Neural cell (in vitro differentiated cells): ENCODE data around the gene HHIPL1. TPM values are rescaled to one million over a fixed set of nuclear protein-coding genes. Genes with fewer than 3 reads are reported as not detected.

ENCODE experiments used
- H2AFZ ChIP-seq: fragments of 200-600, 300-800 bp; sonication (generic), shearing (Covaris generic); 2 replicates; pipeline ENCODE4 v1.6.0; 2014; ENCODE audit warnings: low read depth, mild to moderate bottlenecking, antibody characterized with exemption, low read length, moderate library complexity
- H3F3A ChIP-seq: fragments of 200-600 bp; shearing (Covaris generic); 2 replicates; pipeline ENCODE4 v1.6.1; 2016; ENCODE audit warnings: mild to moderate bottlenecking, moderate library complexity, mixed read lengths, antibody characterized with exemption, low read length; ENCODE audit not compliant: insufficient read depth, poor library complexity, severe bottlenecking
- H3K27ac ChIP-seq: fragments of 200-600, 300-800 bp; sonication (generic), shearing (Covaris generic); 2 replicates; pipeline ENCODE4 v1.5.1; 2014; ENCODE audit warnings: mild to moderate bottlenecking, low read length, moderate library complexity
- H3K27me3 ChIP-seq: fragments of 300-800, 200-600 bp; sonication (generic), shearing (Covaris generic); 2 replicates; pipeline ENCODE4 v1.6.0; 2014; ENCODE audit warnings: mild to moderate bottlenecking, low read depth, low read length, moderate library complexity; ENCODE audit not compliant: insufficient read depth
- H3K36me3 ChIP-seq: fragments of 300-800, 200-600 bp; sonication (generic), shearing (Covaris generic); 2 replicates; pipeline ENCODE4 v1.5.1; 2014; ENCODE audit warnings: mild to moderate bottlenecking, antibody characterized with exemption, low read length, moderate library complexity; ENCODE audit not compliant: insufficient read depth
- H3K4me2 ChIP-seq: fragments of 300-800, 200-600 bp; sonication (generic), shearing (Covaris generic); 2 replicates; pipeline ENCODE4 v1.6.0; 2014; ENCODE audit warnings: mild to moderate bottlenecking, low read length
- H3K4me3 ChIP-seq: fragments of 300-800, 200-600 bp; sonication (generic), shearing (Covaris generic); 2 replicates; pipeline ENCODE4 v1.5.1; 2014; ENCODE audit warnings: mild to moderate bottlenecking, low read length, moderate library complexity
- H3K79me2 ChIP-seq: fragments of 200-600 bp; shearing (Covaris generic); replicated peaks from 2 replicates; pipeline ENCODE4 v1.6.0; 2014; ENCODE audit warnings: mild to moderate bottlenecking, low read length, moderate library complexity; ENCODE audit not compliant: insufficient read depth
- H3K9ac ChIP-seq: fragments of 300-800, 200-600 bp; sonication (generic), shearing (Covaris generic); 2 replicates; pipeline ENCODE4 v1.6.1; 2016; ENCODE audit warnings: mild to moderate bottlenecking, low read length, mixed read lengths
- H3K9me2 ChIP-seq: fragments of 200-600 bp; shearing (Covaris generic); 2 replicates; pipeline ENCODE4 v1.6.1; 2016; ENCODE audit warnings: mild to moderate bottlenecking, low read length, mixed read lengths; ENCODE audit not compliant: insufficient read depth
- H3K9me3 ChIP-seq: fragments of 200-600, 300-800 bp; sonication (generic), shearing (Covaris generic); 2 replicates; pipeline ENCODE4 v1.6.1; 2016; ENCODE audit warnings: mild to moderate bottlenecking, mixed run types, low read length, moderate library complexity, mixed read lengths
- H4K20me1 ChIP-seq: fragments of 200-600 bp; shearing (Covaris generic); 2 replicates; pipeline ENCODE4 v1.6.1; 2016; ENCODE audit warnings: mild to moderate bottlenecking, mixed run types; ENCODE audit not compliant: insufficient read depth
- EP300 ChIP-seq: fragments of 450-650 bp; conservative IDR thresholded peaks from 2 replicates; pipeline ENCODE4 v1.6.1; 2014; ENCODE audit warnings: antibody characterized with exemption, mild to moderate bottlenecking, moderate library complexity; ENCODE audit not compliant: poor library complexity, severe bottlenecking
- EZH2 ChIP-seq: fragments of 200-600, 300-800 bp; shearing (Covaris generic), sonication (generic); IDR thresholded peaks from 2 replicates; pipeline ENCODE4 v1.6.1; 2014; ENCODE audit warnings: antibody characterized with exemption, low read length, borderline replicate concordance, mild to moderate bottlenecking; ENCODE audit not compliant: insufficient read depth, poor library complexity, severe bottlenecking
- MXI1 ChIP-seq: fragments of 450-650 bp; conservative IDR thresholded peaks from 2 replicates; pipeline ENCODE4 v1.6.1; 2014; ENCODE audit warnings: antibody characterized with exemption, mild to moderate bottlenecking; ENCODE audit not compliant: poor library complexity, severe bottlenecking
- POLR2AphosphoS5 ChIP-seq: IDR thresholded peaks from 2 replicates; pipeline ENCODE4 v1.6.1; 2012
- RAD21 ChIP-seq: fragments of 450-650 bp; conservative IDR thresholded peaks from 2 replicates; pipeline ENCODE4 v1.6.1; 2014; ENCODE audit warnings: antibody characterized with exemption, mild to moderate bottlenecking, moderate library complexity
- REST ChIP-seq: IDR thresholded peaks from 2 replicates; pipeline ENCODE4 v1.6.1; 2012; ENCODE audit warnings: borderline replicate concordance
- SMC3 ChIP-seq: fragments of 450-650 bp; conservative IDR thresholded peaks from 2 replicates; pipeline ENCODE4 v1.6.1; 2014; ENCODE audit warnings: antibody characterized with exemption, mild to moderate bottlenecking, moderate library complexity; ENCODE audit not compliant: poor library complexity
- TAF1 ChIP-seq: IDR thresholded peaks from 2 replicates; pipeline ENCODE4 v1.6.1; 2012; ENCODE audit warnings: low read depth
- polyA plus RNA-seq: library from polyadenylated mRNA; depleted of rRNA; stranded (reverse); fragments of >200 nt; gene quantifications from 2 replicates; pipeline ENCODE4 v1.2.3, GENCODE V29; 2014
- TF ChIP-seq, protein P1 (sequence below): fragments of 450-650 bp; IDR thresholded peaks from 2 replicates; pipeline ENCODE4 v1.5.1; 2014; ENCODE audit warnings: antibody characterized with exemption, mild to moderate bottlenecking, moderate library complexity; ENCODE audit not compliant: poor library complexity, severe bottlenecking

HHIPL1 gene
- polyA plus RNA-seq, 1 donor from 2014 or later: 0.47 TPM

DNA sequence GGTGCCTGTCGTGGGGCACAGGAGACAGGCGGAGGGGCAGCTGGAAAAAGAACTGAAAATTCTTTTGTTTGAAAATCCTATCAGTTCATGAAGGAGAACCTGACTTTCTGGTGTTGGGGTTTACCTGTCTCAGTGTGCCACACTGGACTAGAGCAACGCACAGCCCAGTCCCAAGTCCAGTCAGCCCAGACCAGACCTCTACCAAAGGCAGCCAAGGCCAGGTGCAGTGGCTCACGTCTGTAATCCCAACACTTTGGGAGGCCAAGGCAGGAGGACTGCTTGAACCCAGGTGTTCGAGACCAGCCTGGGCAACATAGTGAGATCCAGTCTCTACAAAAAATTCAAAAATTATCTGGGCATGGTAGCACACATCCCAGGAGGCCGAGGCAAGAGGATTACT lies 45.5 kb upstream of the HHIPL1 start:
- Histone ChIP-seq H3K27me3 (no peaks in the 10 kb centered on the region), H3K27ac (no peak overlapping the region), H3K79me2 (peaks cover 62% of the 10 kb centered on the region), H3K36me3 (no peaks in the 10 kb centered on the region), H2AFZ (no peak overlapping the region), H3K9ac (no peak overlapping the region), H3K9me2 (no peaks in the 10 kb centered on the region), H3K4me2 (no peak overlapping the region), H4K20me1 (peaks cover 22% of the 10 kb centered on the region), H3K4me3 (no peak overlapping the region), H3K9me3 (no peaks in the 10 kb centered on the region), H3F3A (no peaks in the 10 kb centered on the region)
- no peak for TF ChIP-seq RAD21
- no peak for TF ChIP-seq REST
- no peak for TF ChIP-seq TAF1

DNA sequence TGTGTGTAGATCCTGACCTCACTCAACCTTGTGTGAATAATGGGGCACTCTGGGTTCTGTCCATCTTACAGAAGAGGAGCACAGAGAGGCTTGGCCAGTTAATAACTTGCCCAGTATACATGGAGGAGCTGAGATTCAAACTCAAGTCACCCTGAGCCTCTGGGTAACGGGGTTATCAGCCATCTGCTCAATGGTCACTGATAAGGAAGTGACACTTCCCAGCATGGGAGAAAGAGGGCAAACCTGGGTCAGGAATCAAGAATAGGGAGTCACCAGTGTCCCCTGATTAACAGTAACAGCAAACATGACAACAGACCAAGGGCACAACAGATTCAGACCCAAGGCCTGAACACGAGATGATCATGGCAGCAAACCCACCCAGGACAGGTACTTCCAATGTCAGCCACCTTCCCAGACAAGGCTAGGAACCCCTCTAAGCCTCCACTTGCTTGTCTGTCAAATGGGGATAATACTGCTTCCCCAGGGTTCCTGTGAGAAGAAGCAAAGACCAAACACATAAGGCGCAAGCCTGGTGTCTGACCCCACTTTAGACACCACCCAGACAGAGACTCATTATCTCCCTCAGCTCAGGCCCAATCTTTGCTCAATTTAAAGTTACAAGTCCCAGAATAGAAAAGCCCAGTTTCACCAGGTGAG lies 44.6 kb upstream of the HHIPL1 start:
- Histone ChIP-seq H3K27me3 (no peaks in the 10 kb centered on the region), H3K36me3 (no peaks in the 10 kb centered on the region), H4K20me1 (peaks cover 22% of the 10 kb centered on the region), H2AFZ (no peak overlapping the region), H3K4me3 (peak overlapping the region; percentile 87), H3K9me3 (no peaks in the 10 kb centered on the region), H3K9ac (no peak overlapping the region), H3K4me2 (no peak overlapping the region), H3K9me2 (no peaks in the 10 kb centered on the region), H3K79me2 (peaks cover 62% of the 10 kb centered on the region), H3K27ac (no peak overlapping the region), H3F3A (peaks cover under 1% of the 10 kb centered on the region)
- TF ChIP-seq POLR2AphosphoS5: no peak
- TF ChIP-seq REST: no peak
- TF ChIP-seq EP300: no peak
- no peak for TF ChIP-seq MXI1
- TF ChIP-seq RAD21: no peak
- no peak for TF ChIP-seq EZH2
- TF ChIP-seq TAF1: no peak
- TF ChIP-seq, protein P1, sequence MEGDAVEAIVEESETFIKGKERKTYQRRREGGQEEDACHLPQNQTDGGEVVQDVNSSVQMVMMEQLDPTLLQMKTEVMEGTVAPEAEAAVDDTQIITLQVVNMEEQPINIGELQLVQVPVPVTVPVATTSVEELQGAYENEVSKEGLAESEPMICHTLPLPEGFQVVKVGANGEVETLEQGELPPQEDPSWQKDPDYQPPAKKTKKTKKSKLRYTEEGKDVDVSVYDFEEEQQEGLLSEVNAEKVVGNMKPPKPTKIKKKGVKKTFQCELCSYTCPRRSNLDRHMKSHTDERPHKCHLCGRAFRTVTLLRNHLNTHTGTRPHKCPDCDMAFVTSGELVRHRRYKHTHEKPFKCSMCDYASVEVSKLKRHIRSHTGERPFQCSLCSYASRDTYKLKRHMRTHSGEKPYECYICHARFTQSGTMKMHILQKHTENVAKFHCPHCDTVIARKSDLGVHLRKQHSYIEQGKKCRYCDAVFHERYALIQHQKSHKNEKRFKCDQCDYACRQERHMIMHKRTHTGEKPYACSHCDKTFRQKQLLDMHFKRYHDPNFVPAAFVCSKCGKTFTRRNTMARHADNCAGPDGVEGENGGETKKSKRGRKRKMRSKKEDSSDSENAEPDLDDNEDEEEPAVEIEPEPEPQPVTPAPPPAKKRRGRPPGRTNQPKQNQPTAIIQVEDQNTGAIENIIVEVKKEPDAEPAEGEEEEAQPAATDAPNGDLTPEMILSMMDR: no peak
- no peak for TF ChIP-seq SMC3
